Astrocyte (in vitro differentiated cells and primary cell): Measurements from ENCODE around the gene CYP3A4. TPM values are rescaled to one million over a fixed set of nuclear protein-coding genes. Genes with fewer than 3 reads are reported as not detected.

Experiments used
- DNase-seq: peaks from one replicate; pipeline ENCODE4 v3.0.0-alpha.2; 2010; ENCODE audit warnings: low read depth
- FAIRE-seq: peaks from 2 replicates; lab custom pipeline; 2011; peaks lifted over from hg19 to GRCh38; lab: Jason Lieb, UNC
- H2AFZ ChIP-seq: 2 replicates; pipeline ENCODE4 v1.6.0; 2012; ENCODE audit warnings: low read depth, low read length, inconsistent platforms
- H3K27ac ChIP-seq: 2 replicates; pipeline ENCODE4 v1.5.1; 2011; ENCODE audit warnings: low read depth, low read length, inconsistent platforms
- H3K27me3 ChIP-seq: 2 replicates; pipeline ENCODE4 v1.6.0; 2011; ENCODE audit warnings: low read length, inconsistent platforms; ENCODE audit not compliant: insufficient read depth
- H3K36me3 ChIP-seq: 2 replicates; pipeline ENCODE4 v1.5.1; 2011; ENCODE audit warnings: low read length, inconsistent platforms; ENCODE audit not compliant: insufficient read depth
- H3K4me1 ChIP-seq: 2 replicates; pipeline ENCODE4 v1.5.1; 2011; ENCODE audit warnings: low read length, inconsistent platforms; ENCODE audit not compliant: insufficient read depth
- H3K4me2 ChIP-seq: 2 replicates; pipeline ENCODE4 v1.6.0; 2012; ENCODE audit warnings: low read length, inconsistent platforms
- H3K4me3 ChIP-seq: 2 replicates; pipeline ENCODE4 v1.5.1; 2011; ENCODE audit warnings: low read depth, mild to moderate bottlenecking, low read length, inconsistent platforms; ENCODE audit not compliant: insufficient read depth
- H3K79me2 ChIP-seq: 2 replicates; pipeline ENCODE4 v1.6.0; 2012; ENCODE audit warnings: mild to moderate bottlenecking, low read length, inconsistent platforms; ENCODE audit not compliant: insufficient read depth
- H3K9ac ChIP-seq: 2 replicates; pipeline ENCODE4 v1.6.0; 2012; ENCODE audit warnings: mild to moderate bottlenecking, low read length, inconsistent platforms
- H3K9me3 ChIP-seq: 2 replicates; pipeline ENCODE4 v1.5.1; 2012; ENCODE audit warnings: low read depth, mild to moderate bottlenecking, low read length, inconsistent platforms; ENCODE audit not compliant: insufficient read depth
- H4K20me1 ChIP-seq: 2 replicates; pipeline ENCODE4 v1.6.0; 2012; ENCODE audit warnings: low read length, inconsistent platforms; ENCODE audit not compliant: insufficient read depth
- H3K27ac Mint-ChIP-seq: one replicate; pipeline ENCODE4 v1.8.0; 2021; ENCODE audit warnings: mild to moderate bottlenecking, mixed read lengths; ENCODE audit not compliant: unreplicated experiment
- H3K27me3 Mint-ChIP-seq: one replicate; pipeline ENCODE4 v1.8.0; 2021; ENCODE audit warnings: low read depth, mixed read lengths; ENCODE audit not compliant: unreplicated experiment
- H3K36me3 Mint-ChIP-seq: one replicate; pipeline ENCODE4 v1.8.0; 2021; ENCODE audit warnings: low read depth, mixed read lengths; ENCODE audit not compliant: unreplicated experiment
- H3K4me1 Mint-ChIP-seq: one replicate; pipeline ENCODE4 v1.8.0; 2021; ENCODE audit warnings: low read depth, mixed read lengths; ENCODE audit not compliant: unreplicated experiment
- H3K4me3 Mint-ChIP-seq: one replicate; pipeline ENCODE4 v1.8.0; 2021; ENCODE audit warnings: mild to moderate bottlenecking, moderate library complexity, mixed read lengths; ENCODE audit not compliant: unreplicated experiment
- H3K9me3 Mint-ChIP-seq: one replicate; pipeline ENCODE4 v1.8.0; 2021; ENCODE audit warnings: mild to moderate bottlenecking, mixed read lengths; ENCODE audit not compliant: unreplicated experiment
- EZH2 ChIP-seq: IDR thresholded peaks from 2 replicates; pipeline ENCODE4 v1.6.1; 2012; ENCODE audit warnings: mild to moderate bottlenecking, low read length, inconsistent platforms; ENCODE audit not compliant: insufficient read depth
- total RNA-seq: library from RNA; stranded (reverse); gene quantifications from 2 replicates; pipeline ENCODE4 v1.2.1, GENCODE V29; 2021
- TF ChIP-seq, protein P1 (sequence below): IDR thresholded peaks from 2 replicates; pipeline ENCODE4 v1.5.1; 2011; ENCODE audit warnings: low read depth, mild to moderate bottlenecking, inconsistent platforms, low read length, moderate library complexity; ENCODE audit not compliant: insufficient read depth

Gene CYP3A4
- total RNA-seq, 1 donor from 2014 or later, result not detected

DNA sequence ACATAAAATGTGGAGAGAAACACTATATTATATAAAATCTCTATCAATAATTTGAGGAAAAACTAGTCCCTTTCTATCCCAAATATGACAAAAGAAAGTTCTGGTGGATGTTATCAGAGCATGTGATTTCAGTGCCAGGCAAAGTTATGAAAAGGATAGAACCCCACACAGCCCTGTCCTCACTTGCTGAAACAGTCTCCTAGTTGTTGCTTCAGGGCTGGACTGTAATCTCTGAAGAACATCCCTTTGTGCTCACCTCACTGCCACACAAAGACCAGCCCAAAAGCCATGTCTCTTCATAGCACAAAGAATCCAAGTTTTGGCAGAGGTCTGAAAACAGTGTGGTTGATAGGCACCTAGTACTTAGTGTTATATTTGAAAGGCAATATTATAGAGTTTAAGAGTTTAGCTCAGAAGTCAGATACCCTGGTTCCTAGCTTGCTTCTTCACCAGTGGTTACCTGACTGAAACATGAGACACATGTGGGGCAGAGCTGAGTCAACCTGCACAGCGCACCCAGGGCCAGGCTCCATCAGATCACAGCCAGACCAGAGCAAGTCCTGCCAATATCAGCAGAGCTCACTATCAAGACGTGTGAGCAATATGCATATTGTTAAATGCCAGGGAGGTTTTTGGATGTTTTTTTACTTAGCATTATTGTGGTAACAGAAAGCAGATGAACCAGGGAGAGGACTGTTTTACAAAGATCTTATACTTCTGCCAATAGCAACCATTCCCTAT, 74.0 kb downstream of the CYP3A4 start:
- H3K4me1 Mint-ChIP-seq, result no peaks in the 10 kb centered on the region
- H3K27me3 Mint-ChIP-seq, result peaks cover 2% of the 10 kb centered on the region
- Histone ChIP-seq H3K9ac (no peak overlapping the region), H3K27me3 (no peaks in the 10 kb centered on the region), H4K20me1 (no peaks in the 10 kb centered on the region), H3K4me3 (no peak overlapping the region), H3K4me1 (no peaks in the 10 kb centered on the region), H3K9me3 (peaks cover 14% of the 10 kb centered on the region), H2AFZ (no peak overlapping the region), H3K27ac (no peak overlapping the region), H3K79me2 (no peaks in the 10 kb centered on the region), H3K36me3 (no peaks in the 10 kb centered on the region), H3K4me2 (no peak overlapping the region)
- no peak for DNase-seq
- no peaks in the 10 kb centered on the region for H3K36me3 Mint-ChIP-seq
- H3K4me3 Mint-ChIP-seq, result no peak overlapping the region
- no peaks in the 10 kb centered on the region for H3K9me3 Mint-ChIP-seq
- no peak for FAIRE-seq
- TF ChIP-seq, protein P1, sequence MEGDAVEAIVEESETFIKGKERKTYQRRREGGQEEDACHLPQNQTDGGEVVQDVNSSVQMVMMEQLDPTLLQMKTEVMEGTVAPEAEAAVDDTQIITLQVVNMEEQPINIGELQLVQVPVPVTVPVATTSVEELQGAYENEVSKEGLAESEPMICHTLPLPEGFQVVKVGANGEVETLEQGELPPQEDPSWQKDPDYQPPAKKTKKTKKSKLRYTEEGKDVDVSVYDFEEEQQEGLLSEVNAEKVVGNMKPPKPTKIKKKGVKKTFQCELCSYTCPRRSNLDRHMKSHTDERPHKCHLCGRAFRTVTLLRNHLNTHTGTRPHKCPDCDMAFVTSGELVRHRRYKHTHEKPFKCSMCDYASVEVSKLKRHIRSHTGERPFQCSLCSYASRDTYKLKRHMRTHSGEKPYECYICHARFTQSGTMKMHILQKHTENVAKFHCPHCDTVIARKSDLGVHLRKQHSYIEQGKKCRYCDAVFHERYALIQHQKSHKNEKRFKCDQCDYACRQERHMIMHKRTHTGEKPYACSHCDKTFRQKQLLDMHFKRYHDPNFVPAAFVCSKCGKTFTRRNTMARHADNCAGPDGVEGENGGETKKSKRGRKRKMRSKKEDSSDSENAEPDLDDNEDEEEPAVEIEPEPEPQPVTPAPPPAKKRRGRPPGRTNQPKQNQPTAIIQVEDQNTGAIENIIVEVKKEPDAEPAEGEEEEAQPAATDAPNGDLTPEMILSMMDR, result no peak
- H3K27ac Mint-ChIP-seq, result no peak overlapping the region

DNA sequence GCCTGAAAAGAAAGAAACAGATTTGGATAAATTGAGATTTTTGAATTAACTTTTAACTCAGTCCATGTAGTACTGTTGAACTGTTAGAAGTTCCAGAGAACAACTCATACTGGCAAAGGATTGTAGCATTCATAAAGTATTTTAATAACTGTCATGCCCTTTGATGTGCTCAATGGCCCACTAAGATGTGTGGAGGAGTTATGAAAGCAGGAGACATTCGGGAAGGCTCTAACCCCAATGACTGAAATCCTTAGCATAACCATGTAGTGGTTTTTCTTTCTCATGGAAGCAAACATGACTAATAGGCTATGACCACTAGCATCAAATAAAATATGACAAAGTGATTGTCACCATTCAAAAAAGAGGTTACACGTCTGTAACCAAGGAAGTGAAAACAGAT, 74.7 kb downstream of the CYP3A4 start:
- Histone ChIP-seq H3K27me3 (no peaks in the 10 kb centered on the region), H2AFZ (no peak overlapping the region), H4K20me1 (no peaks in the 10 kb centered on the region), H3K4me3 (no peak overlapping the region), H3K4me2 (no peak overlapping the region), H3K36me3 (no peaks in the 10 kb centered on the region), H3K4me1 (no peaks in the 10 kb centered on the region), H3K9me3 (peaks cover 14% of the 10 kb centered on the region), H3K9ac (no peak overlapping the region), H3K27ac (no peak overlapping the region), H3K79me2 (no peaks in the 10 kb centered on the region)
- FAIRE-seq (no peak), DNase-seq (no peak)
- no peaks in the 10 kb centered on the region for H3K36me3 Mint-ChIP-seq
- no peak overlapping the region for H3K4me3 Mint-ChIP-seq
- no peaks in the 10 kb centered on the region for H3K9me3 Mint-ChIP-seq
- no peaks in the 10 kb centered on the region for H3K4me1 Mint-ChIP-seq
- no peak overlapping the region for H3K27ac Mint-ChIP-seq
- TF ChIP-seq EZH2, result no peak
- TF ChIP-seq, protein P1, result no peak
- H3K27me3 Mint-ChIP-seq, result peaks cover 2% of the 10 kb centered on the region

DNA sequence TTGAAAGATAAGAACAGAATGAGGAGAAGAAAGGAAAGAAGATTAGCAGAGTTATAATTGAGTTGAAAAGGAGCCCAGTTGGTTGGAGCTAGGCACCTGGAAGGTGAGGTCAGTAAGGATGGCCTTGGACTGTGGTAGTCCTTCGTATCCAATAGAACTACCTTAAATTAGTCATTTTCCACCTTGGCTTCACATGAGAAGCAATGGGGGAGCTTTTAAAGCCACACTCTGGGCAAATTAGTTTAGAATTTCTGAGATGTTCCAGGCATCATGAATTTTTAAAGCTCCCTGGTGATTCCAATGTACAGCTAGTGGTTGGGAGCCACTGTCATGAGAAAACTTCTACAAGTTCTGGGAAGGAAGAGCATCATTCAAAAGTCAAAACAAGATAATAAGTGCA, 76.9 kb downstream of the CYP3A4 start:
- no peaks in the 10 kb centered on the region for H3K4me1 Mint-ChIP-seq
- Histone ChIP-seq H3K36me3 (no peaks in the 10 kb centered on the region), H3K4me1 (no peaks in the 10 kb centered on the region), H3K27me3 (no peaks in the 10 kb centered on the region), H2AFZ (no peak overlapping the region), H3K4me2 (no peak overlapping the region), H4K20me1 (no peaks in the 10 kb centered on the region), H3K9ac (no peak overlapping the region), H3K9me3 (peaks cover 14% of the 10 kb centered on the region), H3K79me2 (no peaks in the 10 kb centered on the region), H3K27ac (no peak overlapping the region), H3K4me3 (no peak overlapping the region)
- TF ChIP-seq, protein P1, result no peak
- TF ChIP-seq EZH2, result no peak
- H3K4me3 Mint-ChIP-seq, result no peak overlapping the region
- no peak overlapping the region for H3K27ac Mint-ChIP-seq
- H3K27me3 Mint-ChIP-seq, result peaks cover 2% of the 10 kb centered on the region
- H3K9me3 Mint-ChIP-seq, result peaks cover 3% of the 10 kb centered on the region
- DNase-seq (peak; percentile 31), FAIRE-seq (no peak)
- H3K36me3 Mint-ChIP-seq, result no peaks in the 10 kb centered on the region
